Lung (tissue), 12 donors: ENCODE results near the gene CMTM5. TPM values are rescaled to one million over a fixed set of nuclear protein-coding genes. Genes with fewer than 3 reads are reported as not detected.

Experiments
- ATAC-seq: fragments of 200-7000 bp; cut with Tn5 transposase; one replicate; pipeline ENCODE4 v1.9.1; 2020; ENCODE audit warnings: moderate number of reproducible peaks; ENCODE audit not compliant: insufficient read depth, low FRiP score
- DNase-seq, 3 donors: peaks; one replicate each; pipeline ENCODE4 v3.0.0-alpha.2; 2013 to 2017
- H3K27ac ChIP-seq, 2 donors: one replicate each; pipeline ENCODE4 v1.5.1; 2013; ENCODE audit warnings: mild to moderate bottlenecking in 2 of 2, moderate library complexity in 2 of 2, control low read depth in 1 of 2, inconsistent platforms in 1 of 2, low read depth in 1 of 2, low read length in 1 of 2
- H3K27me3 ChIP-seq, 3 donors: one replicate each; pipeline ENCODE4 v1.5.1; 2013; ENCODE audit warnings: low read length in 2 of 3; ENCODE audit not compliant: control insufficient read depth in 3 of 3, insufficient read depth in 3 of 3
- H3K36me3 ChIP-seq, 4 donors: one replicate each; pipeline ENCODE4 v1.5.1; 2013; ENCODE audit warnings: low read length in 4 of 4, mild to moderate bottlenecking in 1 of 4, moderate library complexity in 1 of 4; ENCODE audit not compliant: control insufficient read depth in 4 of 4, insufficient read depth in 4 of 4
- H3K4me1 ChIP-seq, 5 donors: one replicate each; pipeline ENCODE4 v1.5.1; 2013; ENCODE audit warnings: low read length in 5 of 5, mild to moderate bottlenecking in 2 of 5, moderate library complexity in 1 of 5; ENCODE audit not compliant: control insufficient read depth in 5 of 5, insufficient read depth in 5 of 5
- H3K4me3 ChIP-seq: one replicate; pipeline ENCODE4 v1.5.1; 2013; ENCODE audit warnings: mild to moderate bottlenecking, control low read depth, moderate library complexity
- H3K9ac ChIP-seq, 2 donors: one replicate each; pipeline ENCODE4 v1.5.1; 2013; ENCODE audit warnings: low read length in 2 of 2, control low read depth in 1 of 2; ENCODE audit not compliant: insufficient read depth in 1 of 2
- H3K9me3 ChIP-seq, 4 donors: one replicate each; pipeline ENCODE4 v1.5.1; 2013; ENCODE audit warnings: low read length in 3 of 4, mild to moderate bottlenecking in 1 of 4, moderate library complexity in 1 of 4; ENCODE audit not compliant: control insufficient read depth in 4 of 4, insufficient read depth in 3 of 4
- CTCF ChIP-seq: IDR thresholded peaks from 2 replicates; pipeline ENCODE4 v1.5.1; 2012; ENCODE audit warnings: mild to moderate bottlenecking; ENCODE audit errors: control extremely low read depth, extremely low read depth
- WGBS, 2 donors: extraction: QIAGEN DNeasy Blood & Tissue Kit; methylation state at CpG; one replicate each; pipeline ENCODE4 v1.1.7; 2013; 5-methylcytosine and 5-hydroxymethylcytosine counted together
- polyA plus RNA-seq, 2 donors: library from polyadenylated mRNA; stranded (reverse); fragments of 200-250 nt; gene quantifications; one replicate each; pipeline ENCODE4 v1.2.1, GENCODE V29; 2013
- total RNA-seq, 2 donors: library from RNA; depleted of rRNA in 1 of 2; stranded (reverse); fragments of >200 nt in 1 of 2; gene quantifications; one replicate each; pipeline ENCODE4 v1.2.1, GENCODE V29; 2014 to 2021
- donor health status: control.
- donor health status: control.
- donor health status: Bipolar disorder and iron deficiency.
- donor health status: healthy.
- donor health status: DM: yes; HTN: yes; CAD: no.

CMTM5 gene
- total and polyA plus RNA-seq, 4 donors = 0.55 to 3.3 (median 1.4) TPM

DNA sequence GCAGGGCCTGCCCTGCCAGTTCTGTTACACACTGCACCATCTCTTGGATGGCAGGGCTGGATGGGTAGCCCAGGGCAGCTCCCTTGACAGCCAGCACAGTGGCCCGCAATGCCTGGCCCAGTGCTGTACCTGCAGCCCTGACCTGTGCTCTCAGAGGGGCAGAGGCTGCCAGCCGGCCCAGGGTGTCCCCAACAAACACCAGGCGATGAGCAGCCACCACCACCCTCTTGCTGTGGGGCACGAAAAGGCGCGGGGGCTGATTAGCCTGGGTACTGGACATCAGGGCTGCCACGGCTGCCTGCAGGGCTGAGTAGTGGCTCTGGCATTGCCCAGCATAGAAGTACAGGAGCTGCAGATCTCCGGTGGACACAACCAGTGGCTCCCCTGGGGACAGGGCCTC is 19.6 kb upstream of the CMTM5 start:
- no peak for TF ChIP-seq CTCF
- Histone ChIP-seq H3K27ac (no peak overlapping the region), H3K27me3 (no peaks in the 10 kb centered on the region), H3K4me3 (no peak overlapping the region), H3K36me3 (peaks cover 0 to 25% (median 12%) of the 10 kb centered on the region in 4 donors), H3K9ac (no peak overlapping the region), H3K4me1 (peaks cover 0 to 14% (median 3%) of the 10 kb centered on the region in 5 donors), H3K9me3 (no peaks in the 10 kb centered on the region)
- no peak for DNase-seq
- 90 to 93% methylated on average over 8 of the region's 8 CpGs for WGBS, 2 donors
- ATAC-seq = no peak

DNA sequence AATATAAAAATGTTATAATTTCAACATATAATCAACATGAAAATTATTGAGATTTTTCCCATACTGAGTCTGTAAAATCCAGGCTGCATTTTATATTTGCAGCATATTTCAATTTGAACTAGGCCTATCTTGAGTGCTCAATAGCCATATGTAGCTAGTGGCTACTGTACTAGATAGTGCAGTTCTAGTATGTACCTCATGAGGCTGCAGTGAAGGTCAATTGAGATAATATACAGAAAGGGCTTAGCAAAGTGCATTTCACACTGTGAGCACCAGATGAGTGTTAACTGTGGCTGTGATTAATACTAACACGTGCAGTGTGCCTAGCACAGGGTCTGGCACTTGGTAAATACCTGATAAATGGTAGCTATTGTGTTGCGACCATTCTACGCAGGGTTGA is 18.8 kb upstream of the CMTM5 start:
- ATAC-seq (no peak), DNase-seq (no peak)
- TF ChIP-seq CTCF = no peak
- Histone ChIP-seq H3K9me3 (no peaks in the 10 kb centered on the region), H3K27ac (no peak overlapping the region), H3K9ac (no peak overlapping the region), H3K36me3 (peaks cover 0 to 25% (median 13%) of the 10 kb centered on the region in 4 donors), H3K27me3 (no peaks in the 10 kb centered on the region), H3K4me1 (peaks cover 0 to 16% (median 0%) of the 10 kb centered on the region in 5 donors), H3K4me3 (no peak overlapping the region)
- WGBS, 2 donors = 86 to 87% methylated on average over 3 of the region's 3 CpGs

DNA sequence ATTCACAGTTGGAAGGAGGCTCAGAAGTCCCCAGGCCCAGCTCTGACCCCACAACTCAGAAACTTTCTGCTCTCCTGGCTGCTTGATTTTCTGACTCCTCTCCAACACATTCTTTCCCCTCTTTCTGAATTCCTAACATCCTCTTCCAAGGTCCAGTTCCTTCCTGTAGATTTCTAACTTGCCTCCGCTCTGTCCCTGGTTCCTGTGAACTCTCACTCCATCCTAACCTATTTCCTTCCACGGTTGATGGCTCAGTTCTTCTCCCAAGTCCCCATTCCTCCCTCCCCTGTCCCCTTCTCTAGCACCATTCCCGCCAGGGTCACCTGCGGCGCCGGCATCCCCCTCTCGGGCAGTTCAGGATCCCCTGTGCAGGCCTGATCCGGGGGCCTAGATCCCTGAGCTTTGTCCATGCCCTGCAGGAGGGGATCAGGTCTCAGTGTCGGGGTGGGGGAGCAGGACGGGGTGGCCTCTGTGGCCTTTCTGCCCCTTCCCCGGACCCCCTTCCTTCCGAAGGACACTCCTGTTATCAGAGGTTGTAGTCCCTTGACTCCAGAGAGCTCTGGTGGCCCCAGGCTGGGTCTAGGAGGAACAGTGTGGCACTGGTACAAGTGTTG is 18.2 kb upstream of the CMTM5 start:
- no peaks in the 10 kb centered on the region for H3K27me3 ChIP-seq
- H3K4me3 ChIP-seq = no peak overlapping the region
- H3K36me3 ChIP-seq = peaks cover 0 to 26% (median 13%) of the 10 kb centered on the region in 4 donors
- ATAC-seq (no peak), DNase-seq (no peak)
- no peaks in the 10 kb centered on the region for H3K9me3 ChIP-seq
- peaks cover 0 to 22% (median 1%) of the 10 kb centered on the region in 5 donors for H3K4me1 ChIP-seq
- no peak overlapping the region for H3K27ac ChIP-seq
- WGBS, 2 donors = 87 to 91% methylated on average over 12 of the region's 12 CpGs
- H3K9ac ChIP-seq = no peak overlapping the region
- no peak for TF ChIP-seq CTCF
